GM12878 (cell line): ENCODE results near the gene CITED2. TPM values are rescaled to one million over a fixed set of nuclear protein-coding genes. Genes with fewer than 3 reads are reported as not detected.

ENCODE experiments used
- ATAC-seq: fragments of 200-7000 bp; cut with Tn5 transposase; 3 replicates; pipeline ENCODE4 v1.9.1; 2020; ENCODE audit warnings: mild to moderate bottlenecking, moderate library complexity
- BruUV-seq: library from RNA; stranded (reverse); fragments of 400-500 nt; replicated peaks from 2 replicates; lab custom pipeline; 2021; lab: Mats Ljungman, UMichigan
- CTCF ChIA-PET: fragments of 300-600 bp; sonication (Branson Sonifier 250); formaldehyde crosslinking; extraction: SDS; loops from one replicate; lab custom pipeline; 2021; ENCODE audit warnings: inconsistent platforms; lab: Yijun Ruan, JAX
- POLR2A ChIA-PET: fragments of 350-600 bp; formaldehyde crosslinking; extraction: SDS; loops from one replicate; lab custom pipeline; 2021; ENCODE audit warnings: inconsistent platforms; lab: Charles Lee
- RAD21 ChIA-PET: fragments of 300-600 bp; sonication (Branson Sonifier 250); formaldehyde crosslinking; loops from one replicate; lab custom pipeline; 2023; ENCODE audit warnings: antibody characterized with exemption; ENCODE audit not compliant: unreplicated experiment; lab: Charles Lee
- SMC1A ChIA-PET: fragments of 300-600 bp; sonication (Branson Sonifier 250); formaldehyde crosslinking; loops from one replicate; lab custom pipeline; 2023; ENCODE audit not compliant: unreplicated experiment, uncharacterized antibody; lab: Charles Lee
- DNase-seq: peaks from one replicate; pipeline ENCODE4 v3.0.0-alpha.2; 2011; ENCODE audit warnings: low read depth, low spot score
- FAIRE-seq: peaks from 3 replicates; lab custom pipeline; 2011; peaks lifted over from hg19 to GRCh38; lab: Jason Lieb, UNC
- H2AFZ ChIP-seq: 2 replicates; pipeline ENCODE4 v1.6.0; 2011; ENCODE audit warnings: low read depth, low read length, control low read depth; ENCODE audit not compliant: control insufficient read depth
- H3K27ac ChIP-seq: 2 replicates; pipeline ENCODE4 v1.5.1; 2011; ENCODE audit warnings: control low read depth; ENCODE audit not compliant: control insufficient read depth, insufficient read depth
- H3K27me3 ChIP-seq, 2 experiments: replicated peaks in 1 of 2; 2 replicates each; pipeline versions ENCODE4 v1.6.0 to v1.6.1; 2011; ENCODE audit warnings: low read length in 1 of 2; ENCODE audit not compliant: control insufficient read depth in 2 of 2, insufficient read depth in 2 of 2
- H3K36me3 ChIP-seq, 2 experiments: 2 replicates each; pipeline ENCODE4 v1.5.1; 2011; ENCODE audit warnings: low read length in 1 of 2; ENCODE audit not compliant: control insufficient read depth in 2 of 2, insufficient read depth in 2 of 2
- H3K4me1 ChIP-seq: 2 replicates; pipeline ENCODE4 v1.6.1; 2011; ENCODE audit warnings: mild to moderate bottlenecking, low read length, moderate library complexity, mixed read lengths; ENCODE audit not compliant: control insufficient read depth, insufficient read depth
- H3K4me2 ChIP-seq: 2 replicates; pipeline ENCODE4 v1.6.0; 2011; ENCODE audit warnings: control low read depth; ENCODE audit not compliant: control insufficient read depth, insufficient read depth
- H3K4me3 ChIP-seq: fragments of 200-600 bp; sonication (generic); 2 replicates; pipeline ENCODE4 v1.5.1; 2016
- H3K79me2 ChIP-seq: 2 replicates; pipeline ENCODE4 v1.6.0; 2011; ENCODE audit warnings: low read length; ENCODE audit not compliant: control insufficient read depth, insufficient read depth
- H3K9ac ChIP-seq: 2 replicates; pipeline ENCODE4 v1.8.0; 2011; ENCODE audit warnings: low read length, control low read depth, mixed read lengths; ENCODE audit not compliant: control insufficient read depth, insufficient read depth
- H3K9me3 ChIP-seq: replicated peaks from 3 replicates; pipeline ENCODE4 v1.5.1; 2011; ENCODE audit warnings: mild to moderate bottlenecking, low read length; ENCODE audit not compliant: control insufficient read depth, insufficient read depth
- H4K20me1 ChIP-seq: 2 replicates; pipeline ENCODE4 v1.6.0; 2011; ENCODE audit not compliant: control insufficient read depth, insufficient read depth
- HDAC2 ChIP-seq: fragments of 200-600 bp; sonication (generic); IDR thresholded peaks from 2 replicates; pipeline ENCODE4 v1.6.1; 2017
- MLLT1 ChIP-seq: fragments of 450-650 bp; IDR thresholded peaks from 2 replicates; pipeline ENCODE4 v1.6.1; 2016; ENCODE audit warnings: mild to moderate bottlenecking
- RFX5 ChIP-seq: IDR thresholded peaks from 2 replicates; pipeline ENCODE4 v1.6.1; 2011; ENCODE audit warnings: low read depth, low read length, improper control_type of control experiment
- RUNX3 ChIP-seq: IDR thresholded peaks from 2 replicates; pipeline ENCODE4 v1.6.1; 2012; ENCODE audit warnings: low read length, inconsistent platforms
- SIN3A ChIP-seq: IDR thresholded peaks from 2 replicates; pipeline ENCODE4 v1.6.1; 2012; ENCODE audit warnings: low read depth, low read length, improper control_type of control experiment
- USF2 ChIP-seq: IDR thresholded peaks from 2 replicates; pipeline ENCODE4 v1.6.1; 2011; ENCODE audit warnings: low read depth, low read length, improper control_type of control experiment, borderline replicate concordance
- YBX1 ChIP-seq: fragments of 450-650 bp; IDR thresholded peaks from 2 replicates; pipeline ENCODE4 v1.6.1; 2016; ENCODE audit warnings: antibody characterized with exemption
- WGBS: methylation state at CpG from one replicate; pipeline ENCODE4 v1.1.6; 2016; ENCODE audit warnings: low lambda C conversion rate; ENCODE audit not compliant: insufficient replicate concordance, insufficient coverage; ENCODE audit errors: missing lambda C conversion rate; 5-methylcytosine and 5-hydroxymethylcytosine counted together
- in situ Hi-C: fragments of 300-500 bp; cut with MboI; formaldehyde crosslinking; loops from 9 replicates; pipeline ENCODE4 v1.14.3; 2018; ENCODE audit warnings: mixed read lengths
- intact Hi-C: fragments of 100-400 bp; cut with micrococcal nuclease; formaldehyde crosslinking; loops from one replicate; pipeline ENCODE4 v1.14.2; 2022; ENCODE audit not compliant: unreplicated experiment
- polyA plus RNA-seq, 11 experiments: library from polyadenylated mRNA; depleted of rRNA in 4 of 11; unstranded in 6 of 11; stranded (reverse) in 5 of 11; fragments of >200 nt; fragmentation: Nextera tagmentation in 4 of 11; fragmentation: Illumina TruSeq in 1 of 11; extraction: Ambion mirVana in 4 of 11; extraction: Trizol in 1 of 11; gene quantifications; 1 replicate in 1 of 11; 2 replicates in 10 of 11; pipeline versions ENCODE4 v1.2.1 to v1.2.3, GENCODE V29; 2011 to 2016; ENCODE audit warnings: inconsistent platforms in 2 of 11, missing spikeins in 2 of 11, low read depth in 1 of 11
- total RNA-seq, 4 experiments: library from RNA; depleted of rRNA in 3 of 4; stranded (reverse); fragments of >200 nt in 3 of 4; fragmentation: Illumina TruSeq in 1 of 4; extraction: Trizol in 1 of 4; gene quantifications; 2 replicates each; pipeline versions ENCODE4 v1.2.1 to v1.2.3, GENCODE V29; 2013 to 2021

The CITED2 gene
- total and polyA plus RNA-seq, 10 of the 15 experiments (the other 5 are each of a cell fraction or from before 2014, with no cell fraction given) = 0.08 to 20.0 (median 7.3) TPM

DNA sequence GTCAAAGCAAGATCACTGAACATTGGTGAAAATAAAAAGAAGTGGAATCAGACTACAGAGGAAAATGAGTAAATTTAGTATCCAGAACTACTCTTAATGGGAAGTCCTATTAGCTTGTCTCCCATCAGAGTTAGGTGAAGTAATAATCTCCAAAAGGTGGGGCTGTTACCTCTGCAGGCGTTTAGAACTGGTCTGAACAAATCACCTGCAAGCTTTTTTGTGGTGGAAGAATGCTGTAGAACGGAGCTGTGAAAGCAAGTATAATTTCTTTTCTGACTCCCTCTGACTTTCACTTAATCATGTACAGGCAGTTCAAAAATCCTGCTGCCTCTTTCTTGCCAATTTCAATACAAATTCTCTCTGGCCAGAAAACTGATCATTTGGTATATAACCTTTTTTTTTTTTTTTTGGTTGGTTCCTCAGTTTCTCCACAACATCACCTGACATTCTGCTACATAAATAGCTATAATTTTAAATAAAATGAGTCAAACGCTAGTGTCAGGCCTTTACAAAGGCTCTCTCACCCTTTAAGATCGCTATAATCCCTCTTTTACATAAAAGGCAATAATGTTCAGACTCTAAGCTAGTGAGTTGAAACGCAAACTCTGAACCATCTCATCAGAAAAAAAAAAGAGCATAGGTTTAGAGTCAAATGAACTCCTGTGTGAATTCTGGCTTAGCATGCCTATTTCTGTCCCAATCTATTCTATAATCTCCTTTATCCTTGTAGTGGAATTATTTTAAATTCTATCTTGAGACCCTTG is 38.8 kb downstream of the CITED2 start:
- DNase-seq (no peak), ATAC-seq (no peak), FAIRE-seq (no peak)
- WGBS = 48% methylated on average over 5 of the region's 5 CpGs
- RAD21 ChIA-PET = interaction anchor here (0.9 to 3.7 kb wide), 8 partner anchors 8 to 116 kb away, joined by 3 to 20 read pairs (median 8); partner anchors contain the start of gene TXLNB
- H4K20me1 ChIP-seq = no peaks in the 10 kb centered on the region
- H3K27ac ChIP-seq = no peak overlapping the region; the same call in 1 of the 2 replicates
- no peak overlapping the region for H3K4me3 ChIP-seq
- intact Hi-C loops (no loop called here), in situ Hi-C loops (no loop called here)
- no peaks in the 10 kb centered on the region for H3K9me3 ChIP-seq
- POLR2A ChIA-PET = interaction anchor here (1.0 to 2.3 kb wide), 4 partner anchors 10 to 66 kb away, joined by 3 to 17 read pairs (median 4); partner anchors contain the start of gene TXLNB
- H3K4me2 ChIP-seq = no peak overlapping the region
- H3K36me3 ChIP-seq = no peaks in the 10 kb centered on the region
- SMC1A ChIA-PET = interaction anchor here (0.8 to 6.7 kb wide), 11 partner anchors 9 to 116 kb away, joined by 3 to 50 read pairs (median 5); partner anchors contain the start of gene TXLNB
- H3K9ac ChIP-seq = no peak overlapping the region
- no peaks in the 10 kb centered on the region for H3K27me3 ChIP-seq
- peaks cover 7% of the 10 kb centered on the region; the same call in 1 of the 2 replicates for H3K4me1 ChIP-seq
- no TSS peak for BruUV-seq
- no peak overlapping the region for H2AFZ ChIP-seq
- H3K79me2 ChIP-seq = no peaks in the 10 kb centered on the region
- TF ChIP-seq SIN3A (no peak), RUNX3 (no peak), YBX1 (no peak), MLLT1 (no peak), USF2 (no peak), HDAC2 (no peak), RFX5 (no peak)
- CTCF ChIA-PET = interaction anchor here (1.0 to 2.8 kb wide), 11 partner anchors 9 to 119 kb away, joined by 3 to 14 read pairs (median 4); no protein-coding TSS in a partner anchor
